Hepatic stellate cell (primary cell): ENCODE measurements around the gene HIPK2.

Experiments
- DNase-seq: peaks from one replicate; pipeline ENCODE4 v3.0.0; 2011; ENCODE audit warnings: low spot score

HIPK2 gene

GRCh38 chr7:139783647-139784385 lies 6.0 kb upstream of the HIPK2 start:
- DNase-seq = no peak

GRCh38 chr7:139782932-139783331 lies 5.1 kb upstream of the HIPK2 start:
- no peak for DNase-seq

- DNase-seq = peak; percentile 49
Measured at GRCh38 chr7:139777133-139777891, 486 bp downstream of the HIPK2 start.

GRCh38 chr7:139776486-139777132 lies 1.2 kb downstream of the HIPK2 start:
- peak; percentile 57 for DNase-seq

- peak; percentile 67 for DNase-seq
Measured at GRCh38 chr7:139775829-139776266, 1.9 kb downstream of the HIPK2 start.

- DNase-seq = peak; percentile 82
Measured at GRCh38 chr7:139774376-139774775, 3.4 kb downstream of the HIPK2 start.

GRCh38 chr7:139773371-139773770 lies 4.4 kb downstream of the HIPK2 start:
- no peak for DNase-seq

- no peak for DNase-seq
Measured at GRCh38 chr7:139772873-139773272, 4.9 kb downstream of the HIPK2 start.

- DNase-seq = no peak
Measured at GRCh38 chr7:139772115-139772514, 5.7 kb downstream of the HIPK2 start.

GRCh38 chr7:139771001-139771956 lies 6.5 kb downstream of the HIPK2 start:
- DNase-seq = peak; percentile 71

- no peak for DNase-seq
Measured at GRCh38 chr7:139769761-139770160, 8.0 kb downstream of the HIPK2 start.

- DNase-seq = no peak
Measured at GRCh38 chr7:139769066-139769465, 8.7 kb downstream of the HIPK2 start.

- no peak for DNase-seq
Measured at GRCh38 chr7:139768249-139768824, 9.5 kb downstream of the HIPK2 start.

- DNase-seq = no peak
Measured at GRCh38 chr7:139767561-139767982, 10.2 kb downstream of the HIPK2 start.

GRCh38 chr7:139765143-139765542 lies 12.7 kb downstream of the HIPK2 start:
- DNase-seq = no peak

- DNase-seq = peak; percentile 21
Measured at GRCh38 chr7:139763330-139763729, 14.5 kb downstream of the HIPK2 start.

- peak; percentile 74 for DNase-seq
Measured at GRCh38 chr7:139762886-139763285, 14.9 kb downstream of the HIPK2 start.

- no peak for DNase-seq
Measured at GRCh38 chr7:139758388-139758787, 19.4 kb downstream of the HIPK2 start.

GRCh38 chr7:139757968-139758367 lies 19.8 kb downstream of the HIPK2 start:
- DNase-seq = no peak

GRCh38 chr7:139753693-139754111 lies 24.1 kb downstream of the HIPK2 start:
- DNase-seq = no peak

GRCh38 chr7:139753081-139753692 lies 24.6 kb downstream of the HIPK2 start:
- DNase-seq = peak; percentile 17
